Stimulated activated CD4-positive, alpha-beta T cell treated with anti-CD3 and anti-CD28 coated beads, Interleukin-4, amount 100 ng/mL, for 1 hour (primary cell): ENCODE data around the gene TMEM19.
A peak's percentile ranks its signal among the peaks of the same experiment; 100 is the strongest.

ENCODE experiments used
- DNase-seq: peaks from one replicate; pipeline ENCODE4 v3.0.0-alpha.2; 2020

The TMEM19 gene

DNA sequence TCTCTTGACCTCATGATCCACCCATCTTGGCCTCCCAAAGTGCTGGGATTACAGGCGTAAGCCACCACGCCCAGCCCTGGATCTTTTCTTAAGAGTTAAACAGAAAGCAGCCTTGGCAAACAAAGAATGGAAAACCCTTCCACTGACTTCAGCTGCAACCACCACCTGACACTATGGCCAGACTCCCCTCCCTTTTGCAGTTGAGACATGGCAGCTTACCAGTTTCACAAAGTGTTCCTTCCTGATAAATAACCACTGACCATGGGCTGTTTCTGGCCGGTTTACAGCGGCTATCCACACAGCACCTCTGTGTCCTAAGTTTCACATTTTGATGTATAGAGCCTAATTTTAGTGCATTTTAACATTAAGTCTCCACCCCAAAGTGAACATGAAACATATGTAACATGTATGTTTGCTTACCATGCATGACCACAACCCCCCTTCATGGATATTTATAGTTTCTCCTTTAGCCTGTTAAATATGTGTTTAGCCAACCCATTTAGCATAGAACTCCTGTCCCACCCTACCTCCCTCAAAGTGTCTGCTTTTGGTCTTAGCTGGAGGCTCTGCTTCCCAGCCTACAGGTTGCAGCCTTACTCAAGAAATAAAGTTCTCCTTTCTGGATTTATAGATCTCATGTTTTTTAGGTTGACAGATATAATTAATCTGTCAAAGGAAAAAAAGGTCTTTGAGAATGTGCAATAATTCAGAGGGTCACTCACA is 36.1 kb downstream of the TMEM19 start:
- DNase-seq = no peak

DNA sequence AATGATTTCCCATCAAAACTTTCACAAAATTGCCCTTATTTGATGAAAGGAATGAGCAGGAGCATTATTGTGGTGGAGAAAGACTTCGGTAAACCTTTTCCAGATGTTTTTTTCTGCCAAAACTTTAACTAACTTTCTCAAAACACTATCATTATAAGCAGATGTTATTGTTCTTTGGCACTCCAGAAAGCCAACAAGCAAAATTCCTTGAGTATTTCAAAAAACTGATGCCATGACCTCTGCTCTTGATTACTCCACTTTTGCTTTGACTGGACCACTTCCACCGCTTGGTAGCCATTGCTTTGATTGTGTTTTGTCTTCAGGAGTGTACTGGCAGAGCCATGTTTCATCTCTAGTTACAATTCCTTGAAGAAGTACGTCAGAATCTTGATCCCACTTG is 39.1 kb downstream of the TMEM19 start:
- no peak for DNase-seq

DNA sequence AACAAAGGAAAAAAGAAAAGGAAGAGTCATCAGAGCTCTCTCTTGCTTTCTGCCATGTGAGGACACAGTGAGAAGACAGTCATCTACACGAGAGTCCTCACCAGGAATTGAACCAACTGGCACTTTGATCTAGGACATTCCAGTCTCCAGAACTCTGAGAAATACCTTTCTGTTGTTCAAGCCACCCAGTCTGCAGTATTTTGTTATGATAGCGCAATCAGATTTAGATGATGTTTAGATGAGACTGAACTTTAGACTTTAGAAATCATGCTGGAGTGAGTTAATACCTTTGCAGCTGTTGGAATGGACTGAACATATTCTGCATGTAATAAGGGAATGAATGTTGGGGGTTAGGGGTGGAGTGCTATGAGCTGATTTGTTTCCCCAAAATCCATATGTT is 40.7 kb downstream of the TMEM19 start:
- DNase-seq = no peak

DNA sequence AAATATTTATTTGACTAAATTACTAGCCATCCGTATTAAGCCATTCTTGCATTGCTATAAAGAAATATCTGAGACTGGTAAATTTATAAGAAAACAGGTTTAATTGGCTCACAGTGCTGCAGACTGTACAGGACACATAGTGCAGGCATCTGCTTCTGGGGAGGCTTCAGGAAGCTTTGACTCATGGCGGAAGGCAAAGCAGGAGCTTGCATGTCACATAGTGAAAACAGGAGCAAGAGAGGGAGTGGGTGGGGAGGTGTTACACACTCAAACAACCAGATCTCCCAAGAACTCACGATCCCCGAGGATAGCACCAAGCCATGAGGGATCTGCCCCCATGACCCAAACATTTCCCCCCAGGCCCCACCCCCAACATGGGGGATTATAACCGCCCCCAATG is 42.1 kb downstream of the TMEM19 start:
- no peak for DNase-seq

DNA sequence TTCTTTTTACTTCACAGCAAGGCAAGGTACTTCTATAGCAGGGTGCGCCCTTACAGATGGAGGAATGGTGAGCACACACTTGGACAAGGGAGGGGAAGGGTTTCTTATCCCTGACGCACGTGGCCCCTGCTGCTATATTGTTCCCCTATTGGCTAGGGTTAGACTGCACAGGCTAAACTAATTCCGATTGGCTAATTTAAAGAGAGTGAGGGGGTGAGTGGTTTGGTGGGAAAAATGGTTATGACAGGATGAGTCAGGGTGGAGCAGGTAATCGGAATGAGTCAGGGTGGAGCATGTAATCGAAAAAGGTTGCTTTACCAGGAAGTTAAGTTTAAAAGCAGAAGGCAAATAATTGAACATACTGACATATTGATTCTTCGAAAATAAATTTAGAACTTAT is 45.1 kb downstream of the TMEM19 start:
- DNase-seq = no peak

DNA sequence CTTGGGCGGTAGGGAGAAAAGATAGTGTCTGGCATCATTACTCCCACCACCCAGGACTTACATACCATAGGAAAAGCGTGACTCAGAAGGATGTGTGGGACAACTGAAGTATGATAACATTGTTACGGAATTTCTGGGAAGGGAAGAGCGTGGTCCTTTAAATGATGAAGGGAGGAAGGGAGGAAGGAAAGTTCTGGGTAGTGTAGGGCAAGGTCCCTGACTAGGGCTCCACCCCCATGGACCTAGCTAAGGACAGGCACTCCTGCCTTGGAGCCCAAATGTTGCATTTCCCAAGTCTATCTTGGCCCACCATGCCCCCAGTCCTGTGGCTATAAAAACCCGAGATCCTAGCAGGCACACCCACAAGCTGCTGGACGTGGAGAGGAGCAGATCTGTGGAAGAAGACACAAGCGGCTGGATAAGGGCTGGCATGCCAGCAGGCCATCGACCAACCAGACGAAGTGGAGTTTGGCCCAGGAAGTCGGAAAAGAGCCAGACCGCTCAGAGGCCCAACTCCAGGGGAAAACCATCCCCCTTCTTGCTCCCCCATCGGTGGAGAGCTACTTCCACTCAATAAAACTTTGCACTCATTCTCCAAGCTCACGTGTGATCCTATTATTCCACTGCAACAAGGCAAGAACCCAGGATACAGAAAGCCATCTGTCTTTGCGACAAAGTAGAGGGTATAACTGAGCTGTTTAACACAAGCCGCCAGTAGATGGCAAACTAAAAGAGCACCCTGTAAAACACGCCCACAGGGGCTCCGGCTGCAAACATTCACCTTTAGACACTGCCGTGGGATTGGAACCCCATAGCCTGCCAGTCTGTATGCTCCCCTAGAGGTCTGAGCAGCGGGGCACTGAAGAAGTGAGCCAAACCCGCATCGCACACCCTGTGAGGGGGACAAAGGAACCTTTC is 45.8 kb downstream of the TMEM19 start:
- DNase-seq = no peak

DNA sequence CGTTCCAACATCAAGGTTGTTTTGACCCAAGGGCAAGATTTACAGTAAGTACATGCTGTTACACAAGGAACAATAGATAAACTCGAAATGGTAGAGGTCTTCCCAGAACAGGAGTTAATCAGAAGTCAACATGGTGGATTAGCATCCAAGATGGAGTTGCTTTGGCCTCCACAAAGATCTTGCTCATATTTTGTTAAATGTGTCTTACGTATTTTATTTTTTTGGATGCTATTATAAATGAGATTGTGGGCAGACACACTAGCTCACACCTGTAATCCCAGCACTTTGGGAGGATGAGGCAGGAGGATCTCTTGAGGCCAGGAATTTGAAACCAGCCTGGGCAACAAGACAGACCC is 46.5 kb downstream of the TMEM19 start:
- no peak for DNase-seq

DNA sequence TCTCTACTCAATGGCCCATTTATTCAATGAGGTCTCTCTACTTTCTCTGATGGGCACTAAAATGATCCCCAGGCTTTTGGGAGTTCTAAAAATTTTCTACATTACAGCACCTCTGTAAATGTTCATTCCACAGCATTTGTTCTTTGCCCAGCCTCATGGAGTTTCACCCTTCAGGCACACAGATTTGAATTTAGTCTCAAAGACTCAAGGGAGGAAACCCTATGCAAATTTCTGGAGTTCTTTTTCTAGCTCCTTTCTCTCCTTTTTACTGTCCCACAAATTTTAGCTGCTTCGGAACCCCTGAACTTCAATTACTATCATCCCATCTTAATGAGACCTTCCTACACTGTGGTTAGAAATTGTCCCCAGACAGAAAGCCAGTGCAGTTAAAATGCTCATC is 51.3 kb downstream of the TMEM19 start:
- no peak for DNase-seq

DNA sequence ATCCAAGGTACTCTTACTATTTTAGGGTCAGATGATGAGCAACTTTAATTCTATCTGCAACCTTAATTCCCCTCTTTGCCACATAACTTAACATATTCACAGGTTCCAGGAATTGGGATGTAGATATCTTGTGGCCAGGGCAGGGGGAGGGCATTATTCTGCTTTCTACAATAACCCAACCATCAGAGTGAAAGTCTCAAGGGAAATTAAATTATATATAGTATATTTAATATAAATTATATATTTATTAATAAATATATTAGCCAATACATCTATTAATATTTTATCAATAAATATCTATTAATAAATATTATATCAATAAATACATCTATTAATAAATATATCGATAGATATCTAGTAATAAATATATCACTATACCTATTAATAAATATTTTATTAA is 57.1 kb downstream of the TMEM19 start:
- no peak for DNase-seq

DNA sequence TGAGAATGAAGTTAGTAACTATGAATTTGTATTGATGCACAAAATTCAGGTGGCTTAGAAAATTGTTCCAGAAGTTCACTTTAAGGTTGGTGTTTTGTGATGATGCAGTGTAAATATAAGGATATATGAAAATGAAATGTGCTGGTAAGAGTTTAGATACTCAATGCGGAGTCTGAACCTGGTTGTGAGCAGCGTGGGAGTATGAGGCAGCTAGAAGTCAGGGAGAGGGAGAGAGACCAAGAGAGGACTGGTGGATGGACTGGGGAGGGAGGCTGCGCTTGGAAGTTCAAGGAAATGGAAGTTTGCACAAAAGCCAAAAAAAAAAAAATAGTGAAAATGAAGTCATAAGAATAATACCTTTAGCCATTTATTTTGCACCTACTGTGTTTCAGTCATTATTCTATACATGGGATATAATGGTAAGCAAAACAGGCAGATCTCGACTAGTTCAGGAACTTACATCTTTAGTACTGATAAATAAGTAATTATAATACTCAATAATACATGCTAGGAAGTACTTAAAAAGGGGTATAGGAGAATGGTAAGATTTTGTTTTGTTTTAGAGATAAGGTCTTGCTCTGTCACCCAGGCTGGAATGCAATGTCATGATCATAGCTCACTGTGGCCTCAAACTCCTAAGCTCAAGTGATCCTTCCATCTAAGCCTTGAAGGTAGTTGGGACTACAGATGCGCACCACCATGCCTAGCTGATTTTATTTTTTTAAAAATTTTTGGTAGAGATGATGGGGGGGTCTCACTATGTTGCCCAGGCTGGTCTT is 58.8 kb downstream of the TMEM19 start:
- no peak for DNase-seq

DNA sequence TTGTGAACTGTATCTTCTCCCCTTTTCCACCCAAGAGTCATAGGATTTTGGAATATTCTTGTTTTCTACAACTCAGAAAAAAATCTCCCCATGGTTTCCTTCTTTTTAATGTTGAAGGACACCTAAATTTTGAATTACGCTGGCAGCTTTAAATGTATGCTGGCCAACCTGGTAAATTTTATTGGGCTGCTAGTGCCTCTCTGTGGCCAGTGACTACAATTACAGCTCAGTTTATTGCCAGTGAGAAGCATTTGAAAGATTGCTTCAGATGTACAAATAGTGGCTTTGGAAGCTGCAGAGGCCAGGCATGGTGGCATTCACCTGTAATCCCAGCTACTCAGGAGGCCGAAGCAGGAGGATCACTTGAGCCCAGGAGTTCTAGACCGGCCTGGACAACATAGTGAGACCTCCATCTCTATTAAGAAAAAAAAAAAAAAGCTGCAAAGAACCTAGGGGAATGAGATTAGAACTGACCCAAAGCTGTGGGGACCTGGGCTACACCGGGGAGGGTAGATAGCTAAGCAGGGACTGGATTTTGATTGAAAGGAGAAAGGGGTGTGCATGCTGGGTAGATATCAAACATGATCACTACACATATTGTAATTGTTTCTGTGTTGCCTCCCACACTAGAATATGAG is 61.2 kb downstream of the TMEM19 start:
- peak; percentile 30 for DNase-seq

DNA sequence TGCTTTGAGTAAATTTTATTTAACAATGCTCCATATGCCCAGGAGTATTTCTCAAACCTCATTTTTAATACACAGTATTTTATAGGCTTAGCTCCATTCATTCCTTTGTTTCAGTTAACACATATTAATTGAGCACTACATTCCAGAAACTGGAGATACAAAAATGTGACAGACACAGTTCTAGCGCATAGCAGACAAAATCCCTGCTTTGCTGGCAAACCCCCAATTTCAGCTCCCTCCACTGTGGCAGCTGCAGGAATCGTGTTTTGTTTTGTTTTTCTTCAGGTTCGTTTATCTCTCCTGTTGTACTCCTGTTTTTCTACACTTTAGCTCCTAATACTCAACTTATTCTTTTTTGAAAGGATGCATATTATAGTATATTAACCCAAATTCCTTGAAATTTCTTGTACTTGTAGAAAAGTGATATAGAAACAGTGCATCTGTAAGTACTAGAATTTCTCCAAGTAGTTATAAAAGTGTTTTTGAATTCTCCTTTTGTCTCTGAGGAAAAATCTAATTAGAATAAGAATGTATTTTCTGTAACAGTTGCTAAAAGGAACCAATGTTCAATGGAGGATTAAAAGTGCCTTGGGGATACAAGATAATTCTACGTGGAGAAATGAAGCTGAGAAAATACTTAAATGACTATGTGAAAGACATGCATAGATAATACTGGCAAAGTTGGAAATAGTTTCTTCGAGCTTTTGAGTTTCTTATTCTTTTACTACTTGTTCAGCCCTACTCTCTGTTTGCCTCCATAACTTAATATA is 62.4 kb downstream of the TMEM19 start:
- DNase-seq = no peak

DNA sequence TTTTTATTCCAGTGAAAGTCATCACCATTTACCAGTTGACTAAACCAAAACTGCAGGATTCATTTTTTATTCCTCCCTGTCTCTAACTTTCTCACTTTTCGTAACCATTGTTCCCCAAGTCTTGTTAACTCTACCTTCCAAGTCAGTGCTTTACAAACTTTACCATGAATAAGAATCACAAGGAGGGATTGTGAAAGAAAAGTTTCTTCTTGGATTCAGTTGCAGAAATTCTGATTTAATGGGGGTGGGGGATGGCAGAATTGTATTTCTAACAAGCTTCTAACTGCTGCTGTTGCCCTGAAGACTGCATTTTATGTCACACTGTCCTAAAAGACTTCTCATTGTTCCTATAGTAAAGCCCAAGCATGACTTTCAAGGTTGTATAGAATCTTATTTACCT is 63.8 kb downstream of the TMEM19 start:
- no peak for DNase-seq

DNA sequence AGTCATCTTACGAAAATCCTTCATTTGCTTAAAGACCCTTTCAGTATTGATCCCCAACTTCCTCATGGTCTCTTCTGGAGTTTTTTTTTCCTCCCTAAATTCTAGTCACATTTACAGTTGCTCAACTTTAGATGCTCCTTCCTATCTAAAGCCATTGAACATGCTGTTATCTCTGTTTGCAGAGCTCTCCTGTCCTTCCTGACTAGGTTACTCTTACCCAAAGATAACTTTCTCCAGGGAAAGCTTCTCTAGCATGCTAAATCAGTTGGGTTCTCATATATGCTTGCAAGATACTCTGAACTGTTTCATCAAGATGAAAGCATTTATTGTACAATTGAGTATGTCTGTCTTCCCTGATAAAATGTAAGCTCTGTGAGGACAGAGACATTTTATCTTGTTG is 67.0 kb downstream of the TMEM19 start:
- no peak for DNase-seq
